Skeletal muscle satellite cell (primary cell): Measurements from ENCODE around the gene SMG1.
"Not testable (repeated sequence)": the region's sequence is repeated elsewhere in the genome, so short reads cannot be mapped to it uniquely, and the experiment has no call there.

ENCODE experiments used
- H3K27me3 ChIP-seq: 2 replicates; pipeline ENCODE4 v1.7.0; 2013; ENCODE audit warnings: low read length; ENCODE audit not compliant: control insufficient read depth, insufficient read depth
- H3K36me3 ChIP-seq: 2 replicates; pipeline ENCODE4 v1.7.0; 2013; ENCODE audit warnings: mild to moderate bottlenecking, control low read depth, low read length; ENCODE audit not compliant: insufficient read depth
- H3K4me1 ChIP-seq: 2 replicates; pipeline ENCODE4 v1.7.0; 2013; ENCODE audit warnings: low read length; ENCODE audit not compliant: control insufficient read depth, insufficient read depth
- H3K4me2 ChIP-seq: 2 replicates; pipeline ENCODE4 v1.7.0; 2013; ENCODE audit warnings: mild to moderate bottlenecking, low read length
- H3K4me3 ChIP-seq: 2 replicates; pipeline ENCODE4 v1.7.0; 2013; ENCODE audit warnings: low read length
- H3K9ac ChIP-seq: 2 replicates; pipeline ENCODE4 v1.7.0; 2013; ENCODE audit warnings: mild to moderate bottlenecking, low read depth, low read length, moderate library complexity
- H3K9me3 ChIP-seq: replicated peaks from 2 replicates; pipeline ENCODE4 v1.7.0; 2013; ENCODE audit warnings: mild to moderate bottlenecking, control low read depth, low read length

The SMG1 gene

GRCh38 chr16:18789850-18790706 is 136.1 kb downstream of the SMG1 start, which contains the start of gene RPS15A:
TSS of gene RPS15A (minus strand) at chr16:18790334. CDS start at chr16:18789113, 1,221 bp downstream.
- H3K9ac ChIP-seq = peak within 1 kb of the TSS; percentile 95
- peaks cover 81% of the 10 kb centered on the region for H3K36me3 ChIP-seq
- H3K4me3 ChIP-seq = peak within 1 kb of the TSS; percentile 92
- H3K4me2 ChIP-seq = peak within 1 kb of the TSS; percentile 84
- H3K4me1 ChIP-seq = peaks cover 36% of the 10 kb centered on the region
- no peaks in the 10 kb centered on the region for H3K27me3 ChIP-seq
- H3K9me3 ChIP-seq = no peaks in the 10 kb centered on the region

GRCh38 chr16:18789515-18789849 is 136.7 kb downstream of the SMG1 start:
- no peaks in the 10 kb centered on the region for H3K9me3 ChIP-seq
- peaks cover 81% of the 10 kb centered on the region for H3K36me3 ChIP-seq
- H3K4me2 ChIP-seq = peak overlapping the region; percentile 84
- H3K4me3 ChIP-seq = peak overlapping the region; percentile 92
- H3K4me1 ChIP-seq = peaks cover 39% of the 10 kb centered on the region
- H3K9ac ChIP-seq = peak overlapping the region; percentile 95
- H3K27me3 ChIP-seq = no peaks in the 10 kb centered on the region

- Histone ChIP-seq H3K27me3 (no peaks in the 10 kb centered on the region), H3K36me3 (peaks cover 81% of the 10 kb centered on the region), H3K9me3 (no peaks in the 10 kb centered on the region), H3K4me2 (peak overlapping the region; percentile 84), H3K4me3 (peak overlapping the region; percentile 92), H3K4me1 (peaks cover 39% of the 10 kb centered on the region), H3K9ac (peak overlapping the region; percentile 95)
These were observed 137.2 kb downstream of the SMG1 start for GRCh38 chr16:18788828-18789514.

GRCh38 chr16:18784917-18785623 is 141.1 kb downstream of the SMG1 start:
- no peaks in the 10 kb centered on the region for H3K27me3 ChIP-seq
- H3K9me3 ChIP-seq = no peaks in the 10 kb centered on the region
- H3K4me3 ChIP-seq = peak overlapping the region; percentile 49
- peaks cover 71% of the 10 kb centered on the region for H3K36me3 ChIP-seq
- H3K9ac ChIP-seq = peak overlapping the region; percentile 13
- H3K4me1 ChIP-seq = peaks cover 39% of the 10 kb centered on the region
- peak overlapping the region; percentile 84 for H3K4me2 ChIP-seq

GRCh38 chr16:18783430-18784341 is 142.5 kb downstream of the SMG1 start:
- no peaks in the 10 kb centered on the region for H3K9me3 ChIP-seq
- peaks cover 63% of the 10 kb centered on the region for H3K36me3 ChIP-seq
- peaks cover 39% of the 10 kb centered on the region for H3K4me1 ChIP-seq
- H3K4me2 ChIP-seq = no peak overlapping the region
- H3K4me3 ChIP-seq = no peak overlapping the region
- H3K27me3 ChIP-seq = no peaks in the 10 kb centered on the region
- no peak overlapping the region for H3K9ac ChIP-seq

- peaks cover 54% of the 10 kb centered on the region for H3K36me3 ChIP-seq
- H3K27me3 ChIP-seq = no peaks in the 10 kb centered on the region
- H3K4me1 ChIP-seq = peaks cover 31% of the 10 kb centered on the region
- no peak overlapping the region for H3K4me3 ChIP-seq
- no peak overlapping the region for H3K9ac ChIP-seq
- no peaks in the 10 kb centered on the region for H3K9me3 ChIP-seq
- H3K4me2 ChIP-seq = no peak overlapping the region
These were observed 143.3 kb downstream of the SMG1 start for GRCh38 chr16:18782697-18783429.

GRCh38 chr16:18781232-18781631 is 145.0 kb downstream of the SMG1 start:
- H3K9ac ChIP-seq, H3K4me2 ChIP-seq, H3K4me3 ChIP-seq, H3K27me3 ChIP-seq, H3K9me3 ChIP-seq: not testable (repeated sequence)
- Histone ChIP-seq H3K4me1 (peaks cover 14% of the 10 kb centered on the region), H3K36me3 (peaks cover 38% of the 10 kb centered on the region)

GRCh38 chr16:18780460-18781026 is 145.7 kb downstream of the SMG1 start:
- not testable (repeated sequence) for H3K4me2 ChIP-seq, H3K4me1 ChIP-seq, H3K9ac ChIP-seq, H3K9me3 ChIP-seq, H3K27me3 ChIP-seq, H3K4me3 ChIP-seq
- peaks cover 32% of the 10 kb centered on the region for H3K36me3 ChIP-seq

GRCh38 chr16:18777664-18778063 is 148.5 kb downstream of the SMG1 start:
- H3K36me3 ChIP-seq, H3K9ac ChIP-seq, H3K27me3 ChIP-seq, H3K4me1 ChIP-seq, H3K4me2 ChIP-seq, H3K9me3 ChIP-seq, H3K4me3 ChIP-seq: not testable (repeated sequence)

GRCh38 chr16:18776334-18776733 is 149.9 kb downstream of the SMG1 start:
- H3K27me3 ChIP-seq, H3K36me3 ChIP-seq, H3K9me3 ChIP-seq, H3K9ac ChIP-seq, H3K4me2 ChIP-seq, H3K4me3 ChIP-seq, H3K4me1 ChIP-seq: not testable (repeated sequence)
